NCI-H226 (cell line): ENCODE measurements around the gene SNRPA1.
"Not testable (repeated sequence)": the region's sequence is repeated elsewhere in the genome, so short reads cannot be mapped to it uniquely, and the experiment has no call there.

Experiments
- DNase-seq: peaks from one replicate; pipeline ENCODE4 v3.0.0-alpha.2; 2015

The SNRPA1 gene

DNA sequence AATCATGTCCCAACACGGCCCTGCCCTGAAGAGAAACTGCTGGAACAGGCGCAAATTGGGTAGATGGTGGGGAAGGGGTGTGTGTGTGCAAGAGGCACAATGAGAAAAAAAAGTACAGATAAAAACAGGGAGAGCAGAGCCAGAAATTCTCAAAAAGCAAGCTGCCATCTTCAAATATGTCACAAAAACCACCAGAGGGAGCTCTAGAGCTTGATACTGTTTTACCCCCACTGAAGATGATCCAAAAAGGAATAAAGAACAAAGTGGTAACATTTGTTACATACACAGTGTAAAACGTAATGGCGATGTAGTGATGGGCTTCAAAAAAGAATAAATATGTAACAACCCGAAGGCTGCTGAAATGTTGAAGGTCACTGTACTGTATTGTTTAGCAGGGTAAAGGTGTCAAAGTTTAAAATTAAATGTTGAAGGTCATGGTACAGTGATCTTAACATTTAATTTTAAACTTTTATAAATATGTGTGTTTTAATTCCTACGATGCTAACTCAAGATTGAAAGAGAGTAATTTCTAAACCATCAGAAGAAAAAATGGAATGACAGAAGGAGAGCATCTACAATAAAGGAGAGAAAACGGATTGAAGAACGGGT is 6.0 kb downstream of the SNRPA1 start:
- DNase-seq, result no peak

- DNase-seq, result not testable (repeated sequence)
These were observed 7.7 kb downstream of the SNRPA1 start for GRCh38 chr15:101287342-101287741.

DNA sequence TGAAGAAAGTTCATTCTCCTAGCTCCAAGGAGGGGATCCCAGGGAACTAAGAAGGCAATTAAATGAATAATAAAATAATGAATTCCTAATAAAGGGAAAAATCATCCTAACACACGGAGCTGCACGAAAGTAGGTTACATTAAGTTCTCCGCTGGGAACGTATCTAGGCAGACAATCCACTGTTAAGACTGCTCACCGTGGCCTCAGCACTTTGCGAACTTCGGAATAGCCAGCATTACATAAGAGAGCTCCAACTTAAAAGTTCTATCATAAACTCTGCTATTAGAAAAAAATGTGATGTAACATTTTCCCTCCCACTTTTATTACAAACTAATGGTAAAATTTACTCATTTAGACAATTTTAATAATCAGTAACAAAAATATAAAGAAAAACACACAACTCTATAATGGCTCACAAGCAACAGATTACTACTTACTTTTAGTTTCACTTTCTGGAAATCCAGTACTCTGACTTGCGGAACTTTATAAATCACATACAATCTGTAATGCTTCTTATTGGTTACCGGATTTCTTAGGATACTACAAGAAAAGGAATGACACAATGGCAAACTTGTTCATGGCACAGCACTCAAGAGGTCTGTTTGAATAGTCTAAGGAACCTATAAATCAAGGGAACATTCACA is 8.5 kb downstream of the SNRPA1 start:
- no peak for DNase-seq

GRCh38 chr15:101283931-101284330 is 11.1 kb downstream of the SNRPA1 start:
- no peak for DNase-seq

- DNase-seq, result no peak
These were observed 15.0 kb downstream of the SNRPA1 start for GRCh38 chr15:101280007-101280406.

- DNase-seq, result no peak
These were observed 17.0 kb downstream of the SNRPA1 start for GRCh38 chr15:101277943-101278564.

DNA sequence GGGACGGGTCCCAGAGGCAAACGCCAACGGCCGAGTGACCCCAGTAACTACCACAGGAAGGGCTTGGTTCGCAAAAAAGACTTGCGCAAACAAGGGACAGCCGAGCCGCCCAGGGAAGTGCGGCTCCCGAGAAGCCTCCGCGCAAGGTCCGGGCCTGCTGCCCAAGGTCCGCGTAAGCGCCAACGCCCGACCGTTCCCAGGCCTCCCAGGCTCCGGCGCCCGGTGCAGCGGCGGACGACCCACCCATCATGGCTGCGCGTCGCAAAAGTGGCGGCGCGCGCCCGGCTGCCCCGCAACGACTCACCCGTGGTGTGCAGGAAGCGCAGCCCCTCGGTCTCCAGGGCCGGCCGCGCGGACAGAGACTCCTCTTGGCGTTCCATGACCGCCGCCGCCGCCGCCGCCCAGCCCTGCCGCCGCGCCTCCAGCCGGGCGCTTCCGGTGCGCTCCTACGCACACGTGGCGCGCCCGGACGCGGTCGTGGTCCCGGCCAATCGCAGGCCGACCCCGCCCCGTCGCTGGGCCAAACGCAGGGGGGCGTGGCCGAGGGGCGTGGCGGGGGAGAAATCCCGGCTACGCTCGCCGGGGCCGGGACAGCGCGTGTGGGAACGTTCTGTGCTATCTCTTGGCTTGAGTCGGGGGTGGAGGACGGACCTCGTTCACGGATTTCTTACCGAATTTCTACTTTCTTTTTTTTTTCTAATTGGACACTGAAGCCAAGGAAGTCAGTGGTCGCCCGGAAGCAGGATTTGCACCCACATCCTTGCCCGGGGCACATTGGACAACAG is 17.8 kb downstream of the SNRPA1 start, which contains the start of gene SELENOS:
Gene SELENOS, minus strand, starts transcription at position 448 of the 785 bp plus-strand sequence. Its CDS starts 68 bp downstream, at position 380.
- peak; percentile 93 for DNase-seq

DNA sequence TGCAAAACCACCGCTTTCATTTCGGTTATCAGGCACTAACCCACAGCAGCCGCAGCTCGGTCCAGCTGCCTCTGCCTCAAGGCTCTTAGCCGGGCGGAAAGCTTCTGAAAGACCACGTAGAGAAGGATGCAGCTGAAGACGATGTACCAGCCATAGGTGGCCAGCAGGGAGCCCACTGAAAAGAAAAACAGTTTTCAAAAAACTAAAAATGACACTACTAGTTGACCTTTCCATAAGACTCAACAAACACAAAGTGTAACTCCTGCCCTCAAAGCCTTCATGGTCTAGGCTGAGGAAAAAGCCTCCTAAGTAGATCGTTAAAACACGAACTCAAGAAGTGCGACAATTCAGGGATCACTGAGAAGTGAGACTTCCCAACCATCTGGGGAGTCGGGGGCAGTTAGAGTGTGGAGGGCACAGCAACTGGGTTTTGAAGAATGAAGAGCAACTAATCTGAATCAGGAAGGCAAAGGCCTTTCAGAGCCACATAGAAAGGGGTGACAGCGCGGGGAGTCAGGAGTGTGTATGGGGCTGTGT is 18.5 kb downstream of the SNRPA1 start:
- DNase-seq, result no peak

DNA sequence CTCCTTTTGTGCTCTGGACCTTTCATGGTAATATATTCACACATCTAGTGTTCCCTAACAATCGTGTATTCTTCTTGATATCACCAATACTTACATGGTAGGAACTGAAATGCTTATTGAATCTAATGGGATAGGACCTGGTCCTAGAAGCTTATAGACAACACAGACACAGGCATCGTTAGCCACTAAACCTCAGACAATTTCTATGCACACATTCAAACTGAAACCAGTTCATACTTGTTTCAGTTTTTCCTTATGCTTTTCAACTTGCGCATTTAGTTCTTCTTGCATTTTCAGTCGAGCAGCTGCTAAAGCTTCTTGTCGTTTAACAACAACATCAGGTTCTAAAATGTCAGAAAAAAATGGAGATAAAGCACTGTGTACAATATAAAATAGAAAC is 20.0 kb downstream of the SNRPA1 start:
- DNase-seq, result no peak

- DNase-seq, result no peak
These were observed 21.5 kb downstream of the SNRPA1 start for GRCh38 chr15:101273534-101273933.

GRCh38 chr15:101272584-101272983 is 22.5 kb downstream of the SNRPA1 start:
- no peak for DNase-seq

GRCh38 chr15:101269479-101270223 is 25.4 kb downstream of the SNRPA1 start:
- DNase-seq, result no peak

- DNase-seq, result no peak
These were observed 27.5 kb downstream of the SNRPA1 start for GRCh38 chr15:101267320-101268104.

GRCh38 chr15:101266787-101267186 is 28.3 kb downstream of the SNRPA1 start:
- DNase-seq, result no peak

DNA sequence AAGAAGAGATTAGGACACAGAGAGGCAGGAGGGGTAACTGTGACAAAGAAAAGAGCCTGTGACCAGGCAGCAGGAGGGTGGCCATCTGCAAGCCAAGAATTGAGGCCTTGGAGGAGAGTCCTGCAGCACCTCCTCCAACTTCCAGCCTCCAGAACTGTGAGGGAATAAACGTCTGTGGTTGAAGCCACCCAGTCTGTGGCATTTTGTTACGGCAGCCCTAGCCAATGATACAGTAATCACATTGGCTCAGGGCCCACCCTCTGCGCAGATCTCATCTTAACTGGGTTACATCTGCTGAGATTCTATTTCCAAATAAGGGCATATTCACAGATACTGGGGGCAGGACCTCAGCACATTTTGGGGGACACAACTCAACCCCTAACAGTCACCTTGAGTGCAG is 29.0 kb downstream of the SNRPA1 start:
- no peak for DNase-seq

DNA sequence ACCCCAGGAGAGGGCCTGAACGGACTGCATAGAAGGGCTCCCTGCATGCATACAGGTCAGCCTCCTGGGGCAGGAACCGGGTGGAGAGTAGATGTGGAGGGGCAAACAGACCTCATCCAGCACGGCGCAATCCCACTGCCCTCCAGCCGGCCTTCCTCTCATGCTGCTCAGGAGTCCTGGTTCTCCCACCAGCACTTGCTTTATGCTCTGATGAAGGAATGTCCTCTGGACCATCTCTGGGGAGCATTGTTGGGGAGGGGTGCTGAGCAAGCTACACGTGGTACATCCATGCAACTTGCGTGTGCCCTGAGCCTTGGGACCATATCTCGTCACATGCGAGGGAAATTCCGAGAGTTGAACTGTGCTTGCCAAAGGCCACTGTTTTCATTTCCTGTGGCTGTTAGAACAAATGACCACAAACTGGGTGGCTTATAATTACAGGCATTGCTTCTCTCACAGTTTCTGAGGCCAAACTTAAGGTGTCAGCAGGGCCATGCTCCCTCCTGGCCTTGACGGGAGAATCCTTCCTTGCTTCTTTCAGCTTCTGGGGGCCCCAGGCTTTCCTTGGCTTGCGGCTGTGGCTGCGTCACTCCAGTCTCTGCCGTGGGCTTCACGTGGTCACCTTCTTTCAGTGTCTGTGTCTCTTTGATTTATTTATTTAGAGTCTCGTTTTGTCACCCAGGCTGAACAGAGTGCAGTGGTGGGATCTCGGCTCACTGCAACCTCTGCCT is 30.0 kb downstream of the SNRPA1 start:
- no peak for DNase-seq

GRCh38 chr15:101264011-101264410 is 31.0 kb downstream of the SNRPA1 start:
- peak; percentile 33 for DNase-seq

DNA sequence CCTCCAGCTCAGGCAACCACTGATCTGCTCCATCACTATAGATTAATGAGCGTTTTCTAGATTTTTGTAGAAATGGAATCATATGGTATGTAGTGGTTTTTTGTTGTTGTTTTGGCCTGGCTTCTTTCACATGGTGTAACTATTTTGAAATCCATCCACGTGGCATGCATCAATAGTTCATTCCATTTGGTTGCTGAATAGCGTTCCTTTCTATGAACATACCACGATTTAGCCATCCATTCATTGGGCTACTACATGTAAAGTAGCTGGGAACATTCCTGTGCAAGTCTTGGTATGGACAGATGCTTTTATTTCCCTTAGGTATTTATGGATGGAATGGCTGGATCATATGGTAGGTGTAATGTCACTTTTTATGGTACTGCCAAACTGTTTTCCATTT is 32.5 kb downstream of the SNRPA1 start:
- DNase-seq, result no peak

DNA sequence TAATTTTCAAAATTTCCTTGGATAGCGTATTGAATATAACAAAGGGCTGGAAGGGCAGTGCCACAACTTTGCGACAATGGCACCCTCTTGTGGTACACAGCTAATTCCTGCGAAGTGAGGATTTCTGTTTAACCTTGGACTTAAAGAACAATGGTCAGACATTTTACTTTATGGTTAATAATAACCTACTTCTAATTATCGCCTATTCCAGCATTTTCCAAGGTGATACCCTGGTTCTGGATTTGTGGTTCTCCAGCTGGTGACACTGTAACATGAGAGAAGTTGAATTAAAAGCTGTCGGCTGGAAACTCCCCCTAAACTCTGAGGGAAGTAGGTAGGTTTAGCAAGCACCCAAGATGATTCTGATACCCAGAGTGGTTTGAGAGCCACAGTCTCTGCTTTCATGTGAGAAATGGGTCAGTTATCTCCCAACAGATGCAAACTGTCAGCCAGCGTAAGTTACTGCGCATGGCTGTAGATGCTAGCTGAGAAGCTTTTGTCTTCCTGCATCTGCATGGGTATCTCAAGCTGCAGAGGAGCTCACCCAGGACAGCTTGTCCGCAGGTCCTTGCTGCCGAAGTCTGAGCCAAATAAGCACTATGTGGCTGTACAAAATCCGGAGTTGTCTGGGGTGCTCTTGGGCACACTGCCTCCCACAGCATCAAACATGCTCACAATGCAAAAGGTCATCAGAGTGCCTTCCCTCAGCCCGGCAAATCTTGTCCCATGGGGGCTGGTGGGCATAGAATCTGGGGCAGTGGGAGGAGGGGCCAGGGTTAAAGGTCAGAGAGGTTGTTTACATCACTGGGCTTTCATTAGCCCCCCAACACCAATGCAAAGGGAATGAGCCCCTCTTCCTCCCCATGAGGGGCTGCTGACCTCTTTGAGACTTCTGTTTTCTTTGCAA is 36.6 kb downstream of the SNRPA1 start:
- peak; percentile 37 for DNase-seq

- no peak for DNase-seq
These were observed 38.3 kb downstream of the SNRPA1 start for GRCh38 chr15:101256757-101257156.
